Mesangial cell (primary cell): ENCODE results near the gene CREBL2. TPM values are rescaled to one million over a fixed set of nuclear protein-coding genes. Genes with fewer than 3 reads are reported as not detected.

Experiments
- total RNA-seq: library from RNA; depleted of rRNA; stranded (reverse); fragments of >200 nt; gene quantifications from 2 replicates; pipeline ENCODE4 v1.2.3, GENCODE V29; 2015

Gene CREBL2
- 10.1 and 16.6 TPM in 2 replicates for total RNA-seq

GRCh38 chr12:12611512-12612306, at the start of gene CREBL2:
TSS of gene CREBL2 (plus strand) at chr12:12611876. CDS start at chr12:12612173, 297 bp downstream.

GRCh38 chr12:12562585-12563261, 49.0 kb upstream of the CREBL2 start, which contains the start of gene DUSP16:
TSS of gene DUSP16 (minus strand) at chr12:12562863. CDS start at chr12:12521098, 41,765 bp downstream.

Other genes starting within 250 kb of the CREBL2 start
- 9.1 and 18.4 TPM in 2 replicates for gene DUSP16, start 49.0 kb upstream of the CREBL2 start, total RNA-seq
- gene GPR19, start 84.3 kb downstream of the CREBL2 start, total RNA-seq: 1.3 TPM in 1 of 2 replicates, not detected in the other
- gene CDKN1B, start 105.5 kb downstream of the CREBL2 start, total RNA-seq: 29.8 and 32.3 TPM in 2 replicates
- 1.9 and 3.6 TPM in 2 replicates for gene APOLD1, start 173.8 kb downstream of the CREBL2 start, total RNA-seq
- 49.1 and 66.3 TPM in 2 replicates for gene DDX47, start 201.5 kb downstream of the CREBL2 start, total RNA-seq